NB4 (cell line): Measurements from ENCODE around the gene TBC1D22A.

ENCODE experiments used
- DNase-seq: peaks from one replicate; pipeline ENCODE4 v3.0.0; 2010; ENCODE audit warnings: low read depth
- H3K4me3 ChIP-seq: one replicate; pipeline ENCODE4 v1.5.1; 2011; ENCODE audit warnings: mild to moderate bottlenecking, low read depth, low read length, moderate library complexity
- MYC ChIP-seq: IDR thresholded peaks from 2 replicates; pipeline ENCODE4 v1.6.1; 2011; ENCODE audit warnings: low read depth, low read length
- POLR2A ChIP-seq: IDR thresholded peaks from 2 replicates; pipeline ENCODE4 v1.6.1; 2011; ENCODE audit warnings: mild to moderate bottlenecking; ENCODE audit not compliant: insufficient read length; ENCODE audit errors: extremely low read depth
- TF ChIP-seq, protein P1 (sequence below): IDR thresholded peaks from 2 replicates; pipeline ENCODE4 v1.6.1; 2011; ENCODE audit warnings: low read depth, low read length
- TF ChIP-seq, protein P2 (sequence below): IDR thresholded peaks from one replicate; pipeline ENCODE4 v1.5.1; 2012; ENCODE audit warnings: low read depth, low read length

Gene TBC1D22A

GRCh38 chr22:46945481-46945880 is 183.0 kb downstream of the TBC1D22A start:
- H3K4me3 ChIP-seq: no peak overlapping the region
- DNase-seq: no peak
- TF ChIP-seq, protein P1, sequence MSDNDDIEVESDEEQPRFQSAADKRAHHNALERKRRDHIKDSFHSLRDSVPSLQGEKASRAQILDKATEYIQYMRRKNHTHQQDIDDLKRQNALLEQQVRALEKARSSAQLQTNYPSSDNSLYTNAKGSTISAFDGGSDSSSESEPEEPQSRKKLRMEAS: no peak
- TF ChIP-seq, protein P2, sequence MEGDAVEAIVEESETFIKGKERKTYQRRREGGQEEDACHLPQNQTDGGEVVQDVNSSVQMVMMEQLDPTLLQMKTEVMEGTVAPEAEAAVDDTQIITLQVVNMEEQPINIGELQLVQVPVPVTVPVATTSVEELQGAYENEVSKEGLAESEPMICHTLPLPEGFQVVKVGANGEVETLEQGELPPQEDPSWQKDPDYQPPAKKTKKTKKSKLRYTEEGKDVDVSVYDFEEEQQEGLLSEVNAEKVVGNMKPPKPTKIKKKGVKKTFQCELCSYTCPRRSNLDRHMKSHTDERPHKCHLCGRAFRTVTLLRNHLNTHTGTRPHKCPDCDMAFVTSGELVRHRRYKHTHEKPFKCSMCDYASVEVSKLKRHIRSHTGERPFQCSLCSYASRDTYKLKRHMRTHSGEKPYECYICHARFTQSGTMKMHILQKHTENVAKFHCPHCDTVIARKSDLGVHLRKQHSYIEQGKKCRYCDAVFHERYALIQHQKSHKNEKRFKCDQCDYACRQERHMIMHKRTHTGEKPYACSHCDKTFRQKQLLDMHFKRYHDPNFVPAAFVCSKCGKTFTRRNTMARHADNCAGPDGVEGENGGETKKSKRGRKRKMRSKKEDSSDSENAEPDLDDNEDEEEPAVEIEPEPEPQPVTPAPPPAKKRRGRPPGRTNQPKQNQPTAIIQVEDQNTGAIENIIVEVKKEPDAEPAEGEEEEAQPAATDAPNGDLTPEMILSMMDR: no peak
- TF ChIP-seq POLR2A (no peak), MYC (no peak)

DNA sequence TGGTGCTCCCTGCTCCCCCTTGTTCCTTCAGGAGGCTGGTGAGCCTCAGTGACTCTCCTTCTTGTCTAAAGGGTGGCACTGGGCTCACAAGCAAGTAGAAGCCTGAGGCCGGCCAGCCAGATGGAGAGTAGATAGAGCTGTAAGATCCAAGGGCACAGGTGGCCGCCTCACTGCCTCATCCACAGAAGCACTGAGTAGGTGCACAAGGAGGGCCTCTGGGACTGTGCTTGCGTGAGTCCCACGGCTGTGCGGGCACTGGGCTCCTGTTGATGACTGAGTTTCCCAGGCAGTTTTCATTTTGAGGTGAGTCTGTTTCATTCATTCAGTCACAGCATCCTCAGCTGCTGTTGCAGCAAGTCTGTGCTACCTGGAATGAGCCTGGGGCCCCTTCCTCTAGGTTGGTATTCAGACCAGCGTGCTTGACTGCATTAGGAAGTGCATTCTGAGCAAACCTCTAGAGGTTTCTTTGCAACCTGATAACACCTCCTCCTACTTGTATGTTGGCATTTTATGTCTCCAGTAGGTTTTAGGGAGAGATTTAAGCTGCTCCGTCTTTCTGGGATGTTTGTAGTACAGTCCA is 184.0 kb downstream of the TBC1D22A start:
- no peak for DNase-seq
- no peak overlapping the region for H3K4me3 ChIP-seq
- TF ChIP-seq, protein P2: no peak
- TF ChIP-seq POLR2A: no peak
- TF ChIP-seq, protein P1: no peak

DNA sequence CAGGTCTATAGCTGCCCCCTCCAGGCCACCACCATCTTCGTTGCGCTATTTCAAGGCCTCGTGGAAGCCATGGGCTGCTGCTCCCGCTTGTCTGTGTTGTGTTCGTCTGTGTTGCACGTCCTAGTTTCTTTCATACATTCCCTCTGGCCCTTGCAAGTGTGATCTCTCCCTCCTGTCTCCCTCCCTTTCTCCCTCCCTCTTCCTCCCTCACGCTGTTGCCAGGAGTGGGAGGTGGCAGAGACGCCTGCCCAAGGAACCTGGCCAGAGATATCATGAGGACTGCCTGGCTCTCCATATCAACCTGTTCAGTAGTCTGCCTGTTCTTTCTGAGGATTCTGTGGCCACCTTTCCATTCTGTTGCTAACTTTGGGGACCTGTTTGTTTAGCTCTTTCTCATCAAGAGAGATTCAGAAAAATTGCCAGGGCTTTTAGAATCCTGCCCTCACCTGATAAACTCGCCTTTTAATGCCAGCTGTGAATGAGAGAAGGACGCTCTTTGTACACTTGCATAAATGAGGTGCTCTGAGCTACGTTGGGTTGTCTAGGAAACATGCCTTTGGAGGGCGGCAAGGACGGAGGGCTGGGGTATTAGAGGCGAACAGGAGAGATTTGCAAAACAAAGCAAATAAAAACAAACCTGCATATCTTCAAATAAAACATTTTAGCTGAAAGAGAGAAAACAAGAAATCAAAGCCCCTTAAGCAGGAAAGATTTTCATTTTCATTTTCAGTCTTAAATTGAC is 185.2 kb downstream of the TBC1D22A start:
- TF ChIP-seq, protein P2: no peak
- TF ChIP-seq POLR2A (no peak), MYC (no peak)
- TF ChIP-seq, protein P1: no peak
- DNase-seq: no peak
- no peak overlapping the region for H3K4me3 ChIP-seq

GRCh38 chr22:46948411-46949144 is 186.1 kb downstream of the TBC1D22A start:
- no peak for DNase-seq
- TF ChIP-seq, protein P2: no peak
- no peak for TF ChIP-seq MYC
- TF ChIP-seq POLR2A: no peak
- TF ChIP-seq, protein P1: no peak
- H3K4me3 ChIP-seq: no peak overlapping the region

GRCh38 chr22:46951350-46951749 is 188.9 kb downstream of the TBC1D22A start:
- TF ChIP-seq, protein P2: no peak
- TF ChIP-seq, protein P1: no peak
- no peak for TF ChIP-seq MYC
- no peak for TF ChIP-seq POLR2A
- no peak for DNase-seq
- no peak overlapping the region for H3K4me3 ChIP-seq
